ENCODE measurements around the gene BRCA2. TPM values are rescaled to one million over a fixed set of nuclear protein-coding genes. Genes with fewer than 3 reads are reported as not detected.

BRCA2 gene
- polyA plus RNA-seq, 4 donors = 6.7 to 10.4 (median 7.5) TPM

GRCh38 chr13:32381539-32381938 lies 66.2 kb downstream of the BRCA2 start:
- DNase-seq (ENCODE audit: low read depth in 4 of 4, low spot score in 2 of 4) = peak in 1 of 4 donors; percentile 6

GRCh38 chr13:32383836-32384618 lies 68.7 kb downstream of the BRCA2 start:
- DNase-seq (ENCODE audit: low read depth in 4 of 4, low spot score in 2 of 4) = no peak

GRCh38 chr13:32384702-32385101 lies 69.4 kb downstream of the BRCA2 start:
- no peak for DNase-seq (ENCODE audit: low read depth in 4 of 4, low spot score in 2 of 4)

GRCh38 chr13:32385410-32385809 lies 70.1 kb downstream of the BRCA2 start:
- DNase-seq (ENCODE audit: low read depth in 4 of 4, low spot score in 2 of 4) = no peak

- DNase-seq (ENCODE audit: low read depth in 4 of 4, low spot score in 2 of 4) = no peak
Observed at GRCh38 chr13:32390048-32390447, 74.7 kb downstream of the BRCA2 start.

- no peak for DNase-seq (ENCODE audit: low read depth in 4 of 4, low spot score in 2 of 4)
Observed at GRCh38 chr13:32390484-32390883, 75.2 kb downstream of the BRCA2 start.

GRCh38 chr13:32391101-32391619 lies 75.9 kb downstream of the BRCA2 start:
- no peak for DNase-seq (ENCODE audit: low read depth in 4 of 4, low spot score in 2 of 4)

- no peak for DNase-seq (ENCODE audit: low read depth in 4 of 4, low spot score in 2 of 4)
Observed at GRCh38 chr13:32403108-32403507, 87.8 kb downstream of the BRCA2 start.

- DNase-seq (ENCODE audit: low read depth in 4 of 4, low spot score in 2 of 4) = no peak
Observed at GRCh38 chr13:32407854-32408253, 92.5 kb downstream of the BRCA2 start.

GRCh38 chr13:32408296-32409000 lies 93.1 kb downstream of the BRCA2 start:
- no peak for DNase-seq (ENCODE audit: low read depth in 4 of 4, low spot score in 2 of 4)

GRCh38 chr13:32409001-32409313 lies 93.6 kb downstream of the BRCA2 start:
- no peak for DNase-seq (ENCODE audit: low read depth in 4 of 4, low spot score in 2 of 4)

- DNase-seq (ENCODE audit: low read depth in 4 of 4, low spot score in 2 of 4) = no peak
Observed at GRCh38 chr13:32409561-32410421, 94.5 kb downstream of the BRCA2 start.

GRCh38 chr13:32413284-32413683 lies 98.0 kb downstream of the BRCA2 start:
- DNase-seq (ENCODE audit: low read depth in 4 of 4, low spot score in 2 of 4) = no peak

GRCh38 chr13:32414580-32414979 lies 99.3 kb downstream of the BRCA2 start:
- no peak for DNase-seq (ENCODE audit: low read depth in 4 of 4, low spot score in 2 of 4)

GRCh38 chr13:32415019-32415418 lies 99.7 kb downstream of the BRCA2 start:
- no peak for DNase-seq (ENCODE audit: low read depth in 4 of 4, low spot score in 2 of 4)

- DNase-seq (ENCODE audit: low read depth in 4 of 4, low spot score in 2 of 4) = no peak
Observed at GRCh38 chr13:32417995-32418394, 102.7 kb downstream of the BRCA2 start.

- DNase-seq (ENCODE audit: low read depth in 4 of 4, low spot score in 2 of 4) = no peak
Observed at GRCh38 chr13:32419862-32420261, 104.6 kb downstream of the BRCA2 start.

GRCh38 chr13:32423592-32423991 lies 108.3 kb downstream of the BRCA2 start:
- no peak for DNase-seq (ENCODE audit: low read depth in 4 of 4, low spot score in 2 of 4)

GRCh38 chr13:32425158-32425557 lies 109.8 kb downstream of the BRCA2 start:
- DNase-seq (ENCODE audit: low read depth in 4 of 4, low spot score in 2 of 4) = no peak

GRCh38 chr13:32426191-32426989 lies 111.1 kb downstream of the BRCA2 start:
- no peak for DNase-seq (ENCODE audit: low read depth in 4 of 4, low spot score in 2 of 4)

Data from left renal cortex interstitium (tissue), 4 donors.